T47D (cell line): ENCODE results near the gene KIF12.

ENCODE experiments used
- DNase-seq, 2 experiments: peaks; one replicate each; pipeline versions ENCODE4 v3.0.0 to v3.0.0-alpha.2; 2011 to 2012; ENCODE audit warnings: low read depth in 1 of 2, low spot score in 1 of 2
- JUND ChIP-seq: IDR thresholded peaks from 2 replicates; pipeline ENCODE4 v1.6.1; 2012; ENCODE audit warnings: low read depth
- in situ Hi-C: cut with HindIII; loops from 2 replicates; pipeline ENCODE4 v1.10.0; 2016; ENCODE audit warnings: low sequenced_read_pairs, low pct_unique_long_range_greater_than_20kb

Gene KIF12

GRCh38 chr9:114058688-114059046 is 40.4 kb downstream of the KIF12 start:
- DNase-seq, result no peak
- in situ Hi-C loops, result no loop called here
- TF ChIP-seq JUND, result no peak

GRCh38 chr9:114057161-114057885 is 41.8 kb downstream of the KIF12 start:
- TF ChIP-seq JUND, result no peak
- DNase-seq, result no peak
- in situ Hi-C loops, result no loop called here

- in situ Hi-C loops, result no loop called here
- no peak for DNase-seq
Measured at GRCh38 chr9:114056527-114056926, 42.6 kb downstream of the KIF12 start.

GRCh38 chr9:114055894-114056293 is 43.2 kb downstream of the KIF12 start:
- in situ Hi-C loops, result no loop called here
- no peak for DNase-seq
- TF ChIP-seq JUND, result no peak

More at GRCh38 chr9:114056527-114056926, 42.6 kb downstream of the KIF12 start:
- TF ChIP-seq JUND, result no peak

GRCh38 chr9:114055061-114055460 is 44.0 kb downstream of the KIF12 start:
- in situ Hi-C loops, result no loop called here
- no peak for TF ChIP-seq JUND
- DNase-seq, result no peak

GRCh38 chr9:114054191-114054690 is 44.9 kb downstream of the KIF12 start:
- DNase-seq, result no peak
- in situ Hi-C loops, result no loop called here
- TF ChIP-seq JUND, result no peak

- in situ Hi-C loops, result no loop called here
- TF ChIP-seq JUND, result no peak
- DNase-seq, result no peak
Measured at GRCh38 chr9:114053246-114054005, 45.7 kb downstream of the KIF12 start.

- no peak for TF ChIP-seq JUND
- in situ Hi-C loops, result no loop called here
- no peak for DNase-seq
Measured at GRCh38 chr9:114051706-114052105, 47.4 kb downstream of the KIF12 start.

- no peak for DNase-seq
- in situ Hi-C loops, result no loop called here
- TF ChIP-seq JUND, result no peak
Measured at GRCh38 chr9:114051281-114051680, 47.8 kb downstream of the KIF12 start.

- TF ChIP-seq JUND, result no peak
- DNase-seq, result no peak
- in situ Hi-C loops, result no loop called here
Measured at GRCh38 chr9:114050646-114051045, 48.4 kb downstream of the KIF12 start.

- in situ Hi-C loops, result no loop called here
- no peak for TF ChIP-seq JUND
- no peak for DNase-seq
Measured at GRCh38 chr9:114050226-114050568, 48.9 kb downstream of the KIF12 start.

- in situ Hi-C loops, result no loop called here
- DNase-seq, result no peak
- TF ChIP-seq JUND, result no peak
Measured at GRCh38 chr9:114049441-114050225, 49.5 kb downstream of the KIF12 start.
